CD4-positive, alpha-beta T cell treated with Interleukin-1 beta for 1 hour (primary cell): ENCODE results near the gene GBX1.

Experiments used
- DNase-seq, 2 donors: peaks; one replicate each; pipeline ENCODE4 v3.0.0-alpha.2; 2020 to 2022

GBX1 gene

DNA sequence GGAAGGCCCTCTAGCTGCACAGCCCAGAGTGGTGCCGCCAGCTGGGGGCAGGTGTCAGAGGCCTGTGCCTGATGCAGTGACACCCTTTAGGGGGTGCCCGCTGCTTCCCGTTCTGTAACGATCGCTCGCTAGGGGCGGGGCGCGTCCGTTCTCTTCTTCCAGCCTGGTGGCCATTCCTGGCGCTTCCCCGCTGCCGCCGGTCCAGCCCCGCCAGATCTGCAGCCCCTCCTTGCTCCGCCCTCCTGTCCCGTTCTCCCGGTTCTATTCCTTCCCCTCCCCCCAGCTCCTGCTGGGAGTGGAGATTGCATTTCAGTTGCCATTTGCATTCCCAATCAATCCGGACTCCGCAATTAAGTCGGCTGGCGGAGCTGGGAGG lies 42.0 kb downstream of the GBX1 start:
- DNase-seq: no peak

DNA sequence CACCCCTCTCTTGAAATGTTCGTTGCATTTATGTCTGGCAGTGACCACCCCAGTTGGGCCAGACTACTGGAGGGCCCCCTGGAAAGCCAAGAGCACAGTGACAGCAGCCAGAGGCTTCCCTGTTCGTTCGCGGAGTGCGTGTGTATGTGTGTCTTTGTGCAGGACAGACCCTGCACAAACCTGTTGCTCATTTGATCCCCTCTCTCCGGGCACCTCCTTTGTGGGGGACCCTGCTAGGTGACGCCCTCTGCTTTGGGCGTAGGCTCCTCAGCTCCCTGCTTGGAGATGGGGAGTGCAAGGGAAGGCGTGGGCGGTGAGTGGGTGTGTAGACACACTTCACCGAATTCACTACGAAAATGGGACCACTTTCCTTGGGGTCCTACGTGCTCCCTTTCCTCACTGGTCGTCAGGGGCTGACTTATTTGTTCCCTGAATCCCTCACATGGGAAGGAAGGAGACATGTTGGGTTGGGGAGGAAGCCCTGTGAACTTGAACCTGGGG lies 42.5 kb downstream of the GBX1 start:
- DNase-seq: no peak

DNA sequence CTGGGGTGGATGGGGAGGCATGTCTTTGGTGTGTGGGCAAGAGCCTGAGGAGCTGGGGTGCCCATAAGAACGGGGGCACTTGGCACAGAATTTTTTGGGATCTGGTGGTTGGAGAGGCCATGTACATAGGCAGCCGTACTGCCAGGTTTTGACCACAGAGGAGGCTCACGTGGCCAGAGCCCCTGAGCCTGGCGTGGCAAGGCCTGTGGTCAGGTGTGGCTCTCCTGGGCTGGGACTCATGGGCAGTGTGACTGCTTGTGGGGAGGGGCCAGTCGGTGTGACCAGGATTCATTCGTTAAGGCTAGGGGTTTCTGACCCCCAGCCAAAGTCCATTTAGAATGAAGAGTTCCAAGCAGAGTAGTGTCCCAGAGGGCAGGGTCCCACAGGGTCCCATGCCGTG lies 43.0 kb downstream of the GBX1 start:
- DNase-seq: no peak

DNA sequence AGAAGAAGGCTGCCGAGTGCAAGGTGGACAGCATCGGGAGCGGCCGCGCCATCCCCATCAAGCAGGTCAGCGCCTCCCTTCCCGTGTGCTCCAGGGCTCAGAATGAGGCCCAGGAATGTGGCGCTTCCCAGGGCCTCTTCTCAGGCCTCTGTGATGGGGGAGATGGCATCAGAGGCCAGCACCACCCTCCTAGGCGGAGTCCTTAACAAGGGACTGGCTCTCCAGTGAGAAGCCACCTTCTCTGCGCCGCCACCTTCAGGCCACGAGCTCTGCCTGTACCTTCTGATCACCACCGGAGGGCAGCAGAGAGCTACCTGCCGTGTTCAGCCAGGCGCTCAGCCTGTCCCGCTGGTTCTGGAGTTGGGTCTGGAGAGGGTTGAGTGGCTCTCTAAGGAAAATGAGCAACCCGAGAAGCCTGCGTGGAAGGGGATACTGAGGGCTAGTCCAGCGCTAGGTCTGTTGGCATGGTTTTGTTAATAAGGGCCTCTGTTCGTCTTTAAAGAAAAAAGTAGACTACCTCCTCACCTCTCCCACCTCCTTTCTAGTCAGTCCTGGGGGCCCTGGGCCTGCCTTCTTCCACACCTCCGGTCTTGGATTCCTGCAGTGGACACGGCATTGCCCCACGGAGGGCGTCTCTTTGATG lies 43.6 kb downstream of the GBX1 start:
- DNase-seq: peak; percentile 80 to 84

DNA sequence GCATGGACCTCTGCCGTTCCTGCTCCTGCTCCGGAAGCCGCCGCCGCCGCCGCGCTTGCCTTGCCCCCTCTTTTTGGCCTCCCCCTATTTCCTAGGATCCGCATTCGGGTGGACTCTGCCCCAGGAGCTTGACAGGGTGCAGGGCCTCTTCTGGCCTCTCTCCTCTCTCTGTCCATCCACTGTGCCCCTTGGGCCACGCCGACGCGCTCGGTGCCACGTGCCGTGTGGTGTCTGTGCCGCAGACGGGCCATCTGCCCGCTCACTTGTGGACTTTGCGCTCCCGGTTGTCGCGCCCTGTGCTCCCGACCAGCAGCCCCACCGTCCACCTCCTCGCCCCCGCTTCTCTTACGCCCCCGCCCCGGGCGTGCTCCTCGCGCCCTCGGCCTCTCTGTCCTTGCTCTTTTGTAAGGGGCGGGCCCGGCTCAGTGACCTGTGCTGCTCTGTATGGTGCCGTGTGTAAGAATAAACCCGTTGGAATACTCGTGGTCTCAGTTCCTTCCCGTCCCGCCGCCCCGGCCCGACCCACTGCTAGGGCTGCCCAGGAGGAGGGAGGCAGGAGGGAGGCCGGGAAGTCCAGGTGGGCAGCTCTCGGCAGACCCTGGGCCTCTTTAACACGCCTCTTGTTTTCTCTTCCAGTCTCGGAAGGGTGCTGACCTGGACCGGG lies 44.2 kb downstream of the GBX1 start:
- DNase-seq: no peak

DNA sequence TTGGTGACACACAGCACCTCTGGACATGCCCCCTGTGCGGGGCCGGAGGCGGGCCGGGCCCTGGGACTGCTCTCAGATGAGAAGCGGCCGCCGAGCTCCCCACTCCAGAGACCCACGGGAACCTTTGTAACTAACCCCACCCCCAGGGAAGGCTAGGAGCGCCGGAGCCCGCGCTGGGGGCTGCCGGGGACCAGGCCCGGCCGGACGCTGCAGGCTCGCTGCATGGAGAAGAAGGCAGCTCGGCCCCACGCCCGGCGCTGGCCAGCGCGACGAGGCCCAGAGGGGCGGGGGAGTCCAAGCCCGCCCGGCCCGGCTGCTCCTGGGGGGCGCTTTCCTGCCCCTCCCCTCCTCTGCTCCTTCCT lies 44.7 kb downstream of the GBX1 start:
- no peak for DNase-seq

DNA sequence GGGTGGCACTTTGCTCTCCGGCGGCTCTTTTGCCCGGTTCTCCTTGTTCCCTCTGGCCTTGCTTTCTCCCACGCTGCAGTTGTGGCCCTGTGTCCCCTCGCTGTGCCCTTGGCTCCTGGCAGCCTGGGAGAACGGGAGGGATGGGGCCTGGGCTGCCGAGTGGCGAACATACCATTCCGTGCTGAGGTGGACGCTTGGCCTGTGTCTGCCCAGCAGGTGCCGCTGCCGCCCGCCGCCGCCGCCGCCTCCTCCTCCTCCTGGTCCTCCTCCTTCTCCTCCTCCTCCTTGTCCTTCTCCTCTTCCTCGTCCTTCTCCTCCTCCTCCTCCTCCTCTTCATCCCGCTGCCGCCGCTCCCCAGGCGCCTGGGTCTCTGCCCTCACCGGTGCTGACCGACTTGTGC lies 45.2 kb downstream of the GBX1 start:
- no peak for DNase-seq

DNA sequence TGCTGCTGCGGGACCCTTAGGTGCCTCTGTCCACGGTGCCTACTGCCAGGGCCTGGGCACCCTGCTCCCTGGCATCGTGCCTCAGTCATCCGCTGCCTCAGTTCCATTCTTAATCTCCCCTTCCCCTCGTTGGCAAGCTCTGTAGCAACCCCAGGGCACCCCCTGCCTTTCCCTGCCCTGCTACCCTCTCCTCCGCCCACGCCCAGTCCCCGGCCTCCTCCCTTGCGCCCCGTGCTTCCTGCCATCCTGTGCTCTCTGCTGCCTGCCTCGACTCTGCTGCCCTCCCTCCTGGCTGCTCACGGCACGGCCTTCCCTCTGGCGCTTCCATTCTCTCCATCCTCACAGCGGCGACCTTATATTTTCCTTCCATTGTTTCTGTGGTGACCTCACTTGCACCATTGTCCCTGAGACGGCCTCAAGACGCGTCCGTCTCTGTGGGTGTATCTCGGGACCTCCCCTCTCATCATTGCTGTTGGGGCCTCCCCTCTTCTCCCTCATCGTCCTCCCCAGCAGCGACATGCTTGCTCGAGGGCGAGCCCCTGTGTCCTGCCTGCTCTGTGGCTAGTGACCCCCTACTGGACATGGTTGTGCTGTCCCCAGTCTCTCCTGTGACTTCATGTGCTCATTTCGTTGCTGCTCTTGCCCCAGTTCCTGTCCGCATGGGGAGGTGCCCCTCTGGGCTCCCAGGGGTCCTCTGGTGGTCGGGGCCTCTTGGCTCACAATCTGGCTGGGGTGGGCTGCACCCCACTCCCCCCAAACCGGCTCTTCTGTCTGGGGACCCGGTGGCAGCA lies 45.9 kb downstream of the GBX1 start:
- no peak for DNase-seq

DNA sequence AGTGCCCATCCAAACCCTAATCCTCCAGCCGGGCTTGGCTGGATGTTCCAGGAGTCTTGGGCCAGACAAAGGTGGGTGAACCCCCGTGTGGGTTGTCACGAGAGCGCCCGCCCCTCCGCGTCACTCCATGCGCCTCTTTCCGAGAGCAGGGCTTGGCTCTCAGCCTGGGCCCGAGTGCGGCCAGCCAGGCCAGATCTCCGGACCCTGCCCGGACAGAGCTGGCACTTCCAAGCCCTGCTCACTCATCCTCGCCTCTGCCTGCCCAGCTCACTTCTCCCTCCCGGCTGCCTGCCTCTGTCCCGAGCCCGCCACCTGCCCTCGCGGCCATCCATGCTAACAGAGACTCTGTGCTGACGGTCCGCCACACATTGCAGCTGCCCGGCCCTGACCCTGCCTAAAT lies 46.6 kb downstream of the GBX1 start:
- DNase-seq: no peak

DNA sequence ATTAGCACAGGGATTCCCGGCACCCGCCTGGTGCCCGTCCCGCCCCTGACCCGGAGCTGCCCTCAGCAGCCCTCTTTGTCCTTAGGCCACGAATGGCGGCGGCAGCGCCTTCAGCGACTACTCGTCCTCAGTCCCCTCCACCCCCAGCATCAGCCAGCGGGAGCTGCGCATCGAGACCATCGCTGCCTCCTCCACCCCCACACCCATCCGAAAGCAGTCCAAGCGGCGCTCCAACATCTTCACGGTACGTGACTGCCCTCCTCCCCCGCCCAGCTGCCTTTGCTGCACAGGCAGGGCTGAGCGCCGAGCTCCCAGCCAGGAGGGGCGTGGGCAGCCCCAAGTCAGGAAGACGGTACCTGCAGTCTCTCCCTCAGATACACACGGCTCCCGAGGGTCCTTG lies 47.6 kb downstream of the GBX1 start:
- DNase-seq: no peak

DNA sequence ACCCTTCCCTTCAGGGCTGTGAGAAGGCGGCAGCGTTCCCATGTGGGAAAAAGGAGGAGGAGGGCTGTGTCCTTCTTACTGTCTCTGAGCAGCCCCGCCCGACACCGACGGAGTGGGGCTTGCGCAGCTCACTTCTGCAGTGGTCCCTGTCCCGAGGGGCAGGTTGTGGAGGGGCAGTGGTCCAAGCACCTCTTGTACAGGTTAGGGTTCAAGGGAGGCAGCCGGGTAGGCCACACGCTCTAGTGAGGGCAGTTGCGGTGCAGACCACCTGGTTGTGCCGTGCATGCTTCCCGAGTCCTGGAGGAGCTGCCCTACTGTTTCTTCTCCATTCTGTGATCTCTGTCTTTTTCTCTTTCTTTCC lies 48.5 kb downstream of the GBX1 start:
- DNase-seq: no peak

DNA sequence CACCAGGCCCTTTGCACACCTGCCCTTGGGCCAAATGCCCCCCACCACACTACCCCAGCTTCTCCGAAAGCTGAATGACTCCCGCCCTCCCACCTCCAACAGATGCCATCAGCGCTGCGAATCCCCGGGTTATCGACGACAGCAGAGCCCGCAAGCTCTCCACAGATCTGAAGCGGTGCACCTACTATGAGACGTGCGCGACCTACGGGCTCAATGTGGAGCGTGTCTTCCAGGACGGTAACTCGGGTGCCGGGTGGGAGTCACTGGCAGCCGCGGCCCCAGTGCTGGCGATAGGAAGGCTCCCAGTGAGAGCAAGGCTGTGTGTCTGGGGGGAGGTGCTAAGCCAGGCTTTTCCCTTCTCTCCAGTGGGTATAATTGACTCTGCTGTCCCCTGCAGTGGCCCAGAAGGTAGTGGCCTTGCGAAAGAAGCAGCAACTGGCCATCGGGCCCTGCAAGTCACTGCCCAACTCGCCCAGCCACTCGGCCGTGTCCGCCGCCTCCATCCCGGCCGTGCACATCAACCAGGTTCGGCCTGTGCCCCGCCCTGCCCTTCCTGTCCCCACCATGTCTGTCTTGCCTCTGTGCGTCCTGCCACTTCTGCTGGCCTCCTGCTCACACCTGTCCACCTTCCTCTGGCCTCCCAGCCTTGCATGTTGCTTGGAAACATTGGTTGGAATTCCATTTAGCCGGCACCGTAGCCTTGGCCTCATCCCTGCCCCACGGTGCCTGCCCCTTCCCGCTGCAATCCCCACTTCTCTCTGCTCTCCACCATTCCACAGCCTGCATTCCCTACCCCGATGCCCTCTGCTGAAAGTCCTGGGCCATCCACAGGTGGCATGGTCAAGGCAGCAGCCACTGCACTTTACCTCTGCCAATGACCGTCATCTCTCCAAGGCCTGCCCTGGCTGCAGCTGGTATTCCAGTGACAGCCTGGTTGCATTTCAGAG lies 49.1 kb downstream of the GBX1 start:
- DNase-seq: no peak

DNA sequence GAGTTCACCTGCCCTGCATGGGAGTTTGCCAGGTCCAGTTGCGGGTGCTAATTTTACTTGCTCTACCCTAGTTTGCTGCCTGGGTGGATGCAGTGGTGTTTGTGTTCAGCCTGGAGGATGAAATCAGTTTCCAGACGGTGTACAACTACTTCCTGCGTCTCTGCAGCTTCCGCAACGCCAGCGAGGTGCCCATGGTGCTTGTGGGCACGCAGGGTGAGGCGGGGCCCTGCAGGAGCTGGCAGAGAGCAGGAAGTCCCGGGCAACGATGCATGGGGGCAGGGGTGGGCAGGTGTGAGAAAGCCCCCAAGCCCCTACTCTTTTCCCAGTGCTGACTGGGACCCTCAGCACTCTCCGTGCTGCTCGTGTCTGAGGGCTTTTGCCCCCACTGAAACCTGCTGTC lies 49.9 kb downstream of the GBX1 start:
- DNase-seq: peak; percentile 40 to 54

DNA sequence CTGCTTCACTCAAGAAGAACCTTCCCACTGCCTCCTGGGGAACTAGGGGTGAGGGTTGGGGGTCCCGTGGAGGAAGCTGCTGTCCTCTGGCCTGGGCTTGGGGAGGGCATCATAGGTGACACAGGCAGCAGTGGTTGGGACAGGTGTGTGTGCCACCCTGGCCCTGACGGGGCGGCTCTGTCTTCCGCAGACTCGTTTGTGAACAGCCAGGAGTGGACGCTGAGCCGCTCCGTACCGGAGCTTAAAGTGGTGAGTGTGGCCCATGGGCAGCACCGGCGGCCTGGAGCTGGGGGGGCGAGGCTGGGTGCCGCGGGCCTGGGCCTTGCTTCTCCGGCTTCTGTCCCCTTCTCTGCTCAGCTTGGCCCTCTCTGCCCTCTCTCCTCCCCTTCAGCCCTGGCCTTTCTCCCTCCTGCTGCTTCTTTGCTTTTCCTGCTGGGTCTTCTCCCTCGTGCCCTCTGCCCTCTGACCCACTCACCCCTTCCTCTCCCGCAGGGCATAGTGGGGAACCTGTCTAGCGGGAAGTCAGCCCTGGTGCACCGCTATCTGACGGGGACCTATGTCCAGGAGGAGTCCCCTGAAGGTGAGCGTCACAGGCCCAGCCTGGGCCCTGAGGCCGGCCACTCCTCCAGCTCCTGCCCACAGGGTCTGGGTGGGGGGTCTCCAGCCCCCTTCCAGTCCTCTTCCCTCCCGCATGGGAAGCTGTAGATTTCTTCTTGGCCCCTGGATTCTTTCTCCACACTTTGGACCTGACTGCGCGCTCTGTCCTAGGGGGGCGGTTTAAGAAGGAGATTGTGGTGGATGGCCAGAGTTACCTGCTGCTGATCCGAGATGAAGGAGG lies 50.7 kb downstream of the GBX1 start:
- DNase-seq: no peak

DNA sequence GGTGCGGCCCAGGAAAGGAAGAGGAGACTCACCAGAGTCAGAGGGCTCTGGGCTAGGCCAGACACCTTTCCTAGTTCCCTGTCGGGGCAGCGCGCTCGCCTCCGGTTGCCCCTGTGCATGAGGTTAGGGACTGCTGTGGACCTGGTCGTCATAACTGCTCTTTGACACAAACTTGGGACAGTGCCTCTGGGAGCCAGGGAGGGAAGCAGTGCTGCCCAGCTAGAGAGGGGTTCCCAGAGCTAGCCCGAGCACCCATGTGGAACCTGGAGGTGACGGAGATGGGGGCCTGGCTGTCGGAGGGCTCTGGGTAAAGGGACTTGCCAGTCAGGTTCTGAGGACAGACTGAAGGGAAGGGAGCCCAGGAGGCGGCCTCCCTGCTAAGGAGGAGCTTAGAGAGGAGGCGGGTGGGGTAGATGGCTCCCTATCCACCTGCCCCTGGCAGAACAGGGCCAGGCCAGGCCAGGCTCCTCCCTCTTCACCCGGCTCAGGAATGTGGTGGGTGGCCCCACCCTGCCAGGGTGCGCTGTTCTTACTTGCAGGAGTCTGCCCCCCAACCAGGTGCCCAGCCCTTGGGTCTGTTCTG lies 51.6 kb downstream of the GBX1 start:
- no peak for DNase-seq

DNA sequence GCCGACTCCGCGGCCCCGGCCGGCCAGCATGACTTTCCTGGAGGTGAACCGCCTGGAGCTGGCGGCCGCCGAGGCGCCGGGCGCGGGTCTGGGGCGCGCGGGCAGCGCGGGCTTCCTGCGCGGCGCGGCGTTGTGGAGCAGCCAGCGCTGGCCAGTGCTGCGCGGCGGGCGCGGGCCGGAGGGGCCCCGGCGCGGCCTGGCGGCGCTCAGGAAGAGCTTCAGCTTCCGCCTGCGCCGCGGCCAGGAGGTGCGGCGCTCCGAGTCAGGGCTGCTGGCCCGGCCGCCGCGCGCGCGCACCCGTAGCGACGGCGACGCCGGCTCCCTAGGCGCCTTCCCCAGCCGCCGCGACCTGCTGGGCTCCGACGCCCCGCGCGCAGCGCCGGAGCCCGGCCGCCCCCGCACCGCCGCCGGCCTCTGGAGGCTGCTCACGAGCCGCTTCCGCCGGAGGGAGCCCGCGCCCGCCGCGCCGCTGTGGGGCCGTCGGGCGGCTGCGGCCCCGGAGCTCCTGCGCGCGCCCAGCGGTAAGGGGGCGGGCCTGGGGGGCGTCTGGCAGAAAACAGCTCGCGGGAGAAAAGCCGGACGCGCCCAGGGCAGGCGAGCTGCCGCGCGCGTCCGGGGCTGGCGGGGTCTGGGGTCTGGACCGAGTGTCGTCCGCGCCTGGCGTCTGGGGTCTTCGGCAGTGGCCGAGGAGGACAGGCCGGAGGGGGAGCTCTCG lies 52.2 kb downstream of the GBX1 start:
- DNase-seq: peak in 1 of 2 donors; percentile 23

DNA sequence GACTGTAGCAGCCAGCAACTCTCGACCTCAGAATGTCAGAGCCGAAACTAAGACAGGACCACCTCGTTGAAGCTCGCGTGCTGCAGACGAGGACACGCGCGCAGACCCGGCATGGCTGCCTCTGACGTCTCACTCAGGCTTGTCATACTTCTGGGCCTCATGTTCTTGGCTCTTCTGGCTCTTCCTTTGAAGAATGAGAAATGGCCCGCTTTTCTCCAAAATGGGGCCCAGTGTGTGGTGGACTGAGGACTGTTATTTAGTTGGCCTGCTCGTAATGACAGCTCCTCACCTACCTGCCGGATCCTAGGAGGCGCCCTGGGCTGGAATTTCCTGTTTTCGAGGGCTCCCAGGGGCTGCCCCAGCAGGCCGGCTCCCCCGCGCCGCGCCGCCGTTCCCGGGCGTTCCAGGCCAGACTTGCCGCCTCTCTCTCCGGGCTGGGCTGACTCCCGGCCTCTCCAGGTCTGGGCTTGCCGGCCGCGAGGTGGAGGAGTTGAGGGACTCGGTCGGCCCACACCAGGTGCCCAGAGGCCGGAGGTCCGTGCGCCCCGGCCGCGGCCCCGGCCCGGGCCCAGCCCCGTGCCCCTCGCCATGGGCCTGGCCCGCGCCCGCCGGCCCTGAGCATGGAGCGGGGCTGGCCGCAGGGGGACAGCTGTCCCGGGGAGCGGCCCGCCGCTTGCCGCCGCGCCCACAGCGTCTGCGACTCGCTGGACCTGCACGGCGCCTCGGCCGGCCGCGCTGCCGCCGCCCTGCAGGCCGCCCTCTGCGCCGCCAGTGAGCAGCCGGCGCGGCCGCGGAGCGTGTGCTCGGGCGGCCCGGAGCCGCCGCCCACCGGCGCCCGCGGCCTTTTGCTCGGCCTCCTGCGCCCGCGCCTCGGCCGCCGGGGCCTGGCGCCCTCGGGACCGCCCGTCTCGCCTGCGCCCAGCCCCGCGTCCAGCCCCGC lies 53.1 kb downstream of the GBX1 start:
- no peak for DNase-seq

DNA sequence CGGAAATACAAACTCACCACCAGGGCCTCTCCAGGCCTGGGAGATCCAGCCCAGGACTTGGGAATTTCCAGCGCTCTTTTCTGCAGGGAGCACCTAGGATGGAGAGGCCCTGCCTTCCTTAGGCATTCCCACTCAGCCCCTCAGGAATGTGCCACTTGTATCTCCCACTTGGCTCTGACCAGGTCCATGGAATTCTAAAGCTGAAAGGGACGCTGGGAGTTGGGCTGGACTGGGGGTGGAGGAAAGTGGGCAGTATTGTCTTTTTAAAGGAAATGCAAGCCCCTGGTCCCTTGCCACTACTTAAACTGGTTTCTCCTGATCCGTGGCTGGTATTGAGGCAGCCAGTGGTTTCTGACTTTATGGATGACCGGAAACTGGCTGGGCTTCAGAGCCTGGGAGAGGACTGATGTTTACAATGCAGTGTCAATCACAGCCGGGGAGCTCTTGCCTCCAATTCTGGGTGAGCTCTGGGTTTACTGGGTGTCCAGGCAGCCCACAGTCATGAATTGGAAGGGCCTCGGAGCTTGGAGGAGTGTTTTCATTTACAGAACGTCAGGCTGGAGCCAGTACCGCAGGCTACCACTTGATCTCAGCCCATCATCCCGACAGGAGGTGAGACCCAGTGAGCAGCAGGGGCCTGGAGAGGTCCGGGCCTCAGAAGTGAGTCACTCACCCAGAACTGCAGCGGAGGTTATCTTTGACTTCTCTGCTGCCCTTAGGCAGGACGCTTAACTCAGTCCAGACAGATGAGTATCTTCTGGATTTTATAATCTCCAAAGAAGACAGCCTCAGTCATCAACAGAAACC lies 53.9 kb downstream of the GBX1 start:
- no peak for DNase-seq
